HuH-7.5 (cell line): ENCODE measurements around the gene TRIM24.

Experiments
- DNase-seq: peaks from one replicate; pipeline ENCODE4 v3.0.0; 2011; ENCODE audit warnings: low spot score

TRIM24 gene

GRCh38 chr7:138538997-138539644 is 79.1 kb downstream of the TRIM24 start:
- no peak for DNase-seq

GRCh38 chr7:138542183-138542582 is 82.1 kb downstream of the TRIM24 start:
- no peak for DNase-seq

GRCh38 chr7:138543739-138544138 is 83.7 kb downstream of the TRIM24 start:
- DNase-seq = no peak

GRCh38 chr7:138545123-138545522 is 85.1 kb downstream of the TRIM24 start:
- no peak for DNase-seq

GRCh38 chr7:138546064-138546619 is 86.1 kb downstream of the TRIM24 start:
- no peak for DNase-seq

- DNase-seq = no peak
Measured at GRCh38 chr7:138546829-138547228, 86.8 kb downstream of the TRIM24 start.

- no peak for DNase-seq
Measured at GRCh38 chr7:138549082-138549481, 89.0 kb downstream of the TRIM24 start.

- DNase-seq = no peak
Measured at GRCh38 chr7:138550337-138550736, 90.3 kb downstream of the TRIM24 start.

- DNase-seq = no peak
Measured at GRCh38 chr7:138551102-138551501, 91.0 kb downstream of the TRIM24 start.

- DNase-seq = no peak
Measured at GRCh38 chr7:138553805-138554204, 93.7 kb downstream of the TRIM24 start.

GRCh38 chr7:138554674-138555073 is 94.6 kb downstream of the TRIM24 start:
- no peak for DNase-seq

- no peak for DNase-seq
Measured at GRCh38 chr7:138555684-138556083, 95.6 kb downstream of the TRIM24 start.

- no peak for DNase-seq
Measured at GRCh38 chr7:138556771-138557484, 96.9 kb downstream of the TRIM24 start.

GRCh38 chr7:138559448-138559847 is 99.4 kb downstream of the TRIM24 start:
- no peak for DNase-seq

GRCh38 chr7:138563808-138564207 is 103.7 kb downstream of the TRIM24 start:
- DNase-seq = no peak

- DNase-seq = no peak
Measured at GRCh38 chr7:138564365-138564764, 104.3 kb downstream of the TRIM24 start.

- DNase-seq = no peak
Measured at GRCh38 chr7:138565071-138565450, 105.0 kb downstream of the TRIM24 start.

GRCh38 chr7:138565451-138566114 is 105.5 kb downstream of the TRIM24 start:
- no peak for DNase-seq

GRCh38 chr7:138568655-138569054 is 108.6 kb downstream of the TRIM24 start:
- DNase-seq = no peak

GRCh38 chr7:138569418-138569817 is 109.4 kb downstream of the TRIM24 start:
- no peak for DNase-seq

- DNase-seq = no peak
Measured at GRCh38 chr7:138570715-138571114, 110.7 kb downstream of the TRIM24 start.

- no peak for DNase-seq
Measured at GRCh38 chr7:138573741-138574140, 113.7 kb downstream of the TRIM24 start.

- DNase-seq = no peak
Measured at GRCh38 chr7:138575897-138576428, 115.9 kb downstream of the TRIM24 start.
